ENCODE data around the gene GLTP.

GRCh38 chr12:109914461-109914860, 34.1 kb upstream of the GLTP start:
- TF ChIP-seq CTCF (IDR thresholded peaks at IDR 0.05) (no peak), POLR2AphosphoS5 (IDR thresholded peaks at IDR 0.05; ENCODE audit: insufficient read depth in 1 of 2, low read depth in 1 of 2) (no peak), POLR2A (IDR thresholded peaks at IDR 0.05) (no peak)
